ENCODE results near the gene MAN2A2. TPM values are rescaled to one million over a fixed set of nuclear protein-coding genes. Genes with fewer than 3 reads are reported as not detected.

Gene MAN2A2
- total and polyA plus RNA-seq, 2 of the 8 experiments (the other 6 are each of a cell fraction or from before 2014, with no cell fraction given) = 23.1 to 29.7 TPM

DNA sequence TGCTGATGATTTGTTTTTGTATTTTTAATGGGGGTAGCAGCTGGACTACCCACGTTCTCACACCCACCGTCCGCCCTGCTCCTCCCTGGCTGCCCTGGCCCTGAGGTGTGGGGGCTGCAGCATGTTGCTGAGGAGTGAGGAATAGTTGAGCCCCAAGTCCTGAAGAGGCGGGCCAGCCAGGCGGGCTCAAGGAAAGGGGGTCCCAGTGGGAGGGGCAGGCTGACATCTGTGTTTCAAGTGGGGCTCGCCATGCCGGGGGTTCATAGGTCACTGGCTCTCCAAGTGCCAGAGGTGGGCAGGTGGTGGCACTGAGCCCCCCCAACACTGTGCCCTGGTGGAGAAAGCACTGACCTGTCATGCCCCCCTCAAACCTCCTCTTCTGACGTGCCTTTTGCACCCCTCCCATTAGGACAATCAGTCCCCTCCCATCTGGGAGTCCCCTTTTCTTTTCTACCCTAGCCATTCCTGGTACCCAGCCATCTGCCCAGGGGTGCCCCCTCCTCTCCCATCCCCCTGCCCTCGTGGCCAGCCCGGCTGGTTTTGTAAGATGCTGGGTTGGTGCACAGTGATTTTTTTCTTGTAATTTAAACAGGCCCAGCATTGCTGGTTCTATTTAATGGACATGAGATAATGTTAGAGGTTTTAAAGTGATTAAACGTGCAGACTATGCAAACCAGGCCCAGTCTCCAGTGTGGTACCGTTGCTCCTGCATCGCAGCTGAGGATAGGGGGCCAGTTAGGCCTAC, 20.1 kb upstream of the MAN2A2 start (continued):
- no peak for TF ChIP-seq BRCA1 (IDR thresholded peaks at IDR 0.05; ENCODE audit: low read depth, low read length)
- TF ChIP-seq KDM5A (IDR thresholded peaks at IDR 0.05; ENCODE audit: low read length) = no peak
- no peak for TF ChIP-seq TEAD4 (IDR thresholded peaks at IDR 0.05; ENCODE audit: low read depth, low read length)
- no peak for TF ChIP-seq MAFK (IDR thresholded peaks at IDR 0.05; ENCODE audit: low read depth, low read length)
- TF ChIP-seq, protein P1, sequence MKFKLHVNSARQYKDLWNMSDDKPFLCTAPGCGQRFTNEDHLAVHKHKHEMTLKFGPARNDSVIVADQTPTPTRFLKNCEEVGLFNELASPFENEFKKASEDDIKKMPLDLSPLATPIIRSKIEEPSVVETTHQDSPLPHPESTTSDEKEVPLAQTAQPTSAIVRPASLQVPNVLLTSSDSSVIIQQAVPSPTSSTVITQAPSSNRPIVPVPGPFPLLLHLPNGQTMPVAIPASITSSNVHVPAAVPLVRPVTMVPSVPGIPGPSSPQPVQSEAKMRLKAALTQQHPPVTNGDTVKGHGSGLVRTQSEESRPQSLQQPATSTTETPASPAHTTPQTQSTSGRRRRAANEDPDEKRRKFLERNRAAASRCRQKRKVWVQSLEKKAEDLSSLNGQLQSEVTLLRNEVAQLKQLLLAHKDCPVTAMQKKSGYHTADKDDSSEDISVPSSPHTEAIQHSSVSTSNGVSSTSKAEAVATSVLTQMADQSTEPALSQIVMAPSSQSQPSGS (IDR thresholded peaks at IDR 0.05; ENCODE audit: low read length) = no peak
- TF ChIP-seq, protein P2, sequence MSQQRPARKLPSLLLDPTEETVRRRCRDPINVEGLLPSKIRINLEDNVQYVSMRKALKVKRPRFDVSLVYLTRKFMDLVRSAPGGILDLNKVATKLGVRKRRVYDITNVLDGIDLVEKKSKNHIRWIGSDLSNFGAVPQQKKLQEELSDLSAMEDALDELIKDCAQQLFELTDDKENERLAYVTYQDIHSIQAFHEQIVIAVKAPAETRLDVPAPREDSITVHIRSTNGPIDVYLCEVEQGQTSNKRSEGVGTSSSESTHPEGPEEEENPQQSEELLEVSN (IDR thresholded peaks at IDR 0.05) = no peak
- no peak for TF ChIP-seq JUND (IDR thresholded peaks at IDR 0.05; ENCODE audit: low read length)
- TF ChIP-seq SUZ12 (IDR thresholded peaks at IDR 0.05; ENCODE audit: low read length) = no peak
